Type B pancreatic cell (in vitro differentiated cells): ENCODE measurements around the gene IL1B. TPM values are rescaled to one million over a fixed set of nuclear protein-coding genes. Genes with fewer than 3 reads are reported as not detected.
A peak's percentile ranks its signal among the peaks of the same experiment; 100 is the strongest.

Experiments
- DNase-seq: peaks from one replicate; pipeline ENCODE4 v3.0.0; 2021; ENCODE audit warnings: mixed read lengths; ENCODE audit not compliant: unreplicated experiment; ENCODE audit errors: extremely low spot score
- H3K27ac Mint-ChIP-seq: 2 replicates; pipeline ENCODE4 v1.8.0; 2021; ENCODE audit warnings: mild to moderate bottlenecking, mixed read lengths
- H3K27me3 Mint-ChIP-seq: 2 replicates; pipeline ENCODE4 v1.8.0; 2021; ENCODE audit warnings: mixed read lengths
- H3K36me3 Mint-ChIP-seq: 2 replicates; pipeline ENCODE4 v1.8.0; 2021; ENCODE audit warnings: mixed read lengths
- H3K4me1 Mint-ChIP-seq: one replicate; pipeline ENCODE4 v1.8.0; 2021; ENCODE audit warnings: mixed read lengths; ENCODE audit not compliant: unreplicated experiment
- H3K4me3 Mint-ChIP-seq: 2 replicates; pipeline ENCODE4 v1.8.0; 2021; ENCODE audit warnings: mild to moderate bottlenecking, mixed read lengths
- H3K9me3 Mint-ChIP-seq: 2 replicates; pipeline ENCODE4 v1.8.0; 2021; ENCODE audit warnings: mixed read lengths
- CTCF ChIP-seq: fragments of 200-600 bp; sonication (generic); conservative IDR thresholded peaks from 2 replicates; pipeline ENCODE4 v1.5.0; 2021; ENCODE audit warnings: antibody characterized with exemption, mild to moderate bottlenecking
- total RNA-seq: library from RNA; stranded (reverse); gene quantifications from 2 replicates; pipeline ENCODE4 v1.2.1, GENCODE V29; 2021; ENCODE audit warnings: low replicate concordance

The IL1B gene
- total RNA-seq, 1 donor from 2014 or later, result 0.46 TPM

GRCh38 chr2:112805542-112805941, 31.0 kb downstream of the IL1B start:
- peak overlapping the region; percentile 76 for H3K27ac Mint-ChIP-seq
- TF ChIP-seq CTCF, result no peak

GRCh38 chr2:112803691-112804521, 32.7 kb downstream of the IL1B start:
- peak overlapping the region; percentile 93 for H3K27ac Mint-ChIP-seq
- H3K9me3 Mint-ChIP-seq, result peaks cover 15% of the 10 kb centered on the region
- peaks cover 4% of the 10 kb centered on the region for H3K36me3 Mint-ChIP-seq
- no peak for DNase-seq
- peak overlapping the region; percentile 2 for H3K4me3 Mint-ChIP-seq
- peaks cover 11% of the 10 kb centered on the region for H3K4me1 Mint-ChIP-seq
- no peaks in the 10 kb centered on the region for H3K27me3 Mint-ChIP-seq
- TF ChIP-seq CTCF, result no peak

More at GRCh38 chr2:112805542-112805941, 31.0 kb downstream of the IL1B start:
- H3K4me3 Mint-ChIP-seq, result peak overlapping the region; percentile 45
- DNase-seq, result no peak
- peaks cover 4% of the 10 kb centered on the region for H3K36me3 Mint-ChIP-seq
- peaks cover 15% of the 10 kb centered on the region for H3K4me1 Mint-ChIP-seq
- peaks cover 15% of the 10 kb centered on the region for H3K9me3 Mint-ChIP-seq
- H3K27me3 Mint-ChIP-seq, result no peaks in the 10 kb centered on the region

GRCh38 chr2:112800881-112801583, 35.5 kb downstream of the IL1B start:
- H3K4me3 Mint-ChIP-seq, result no peak overlapping the region
- H3K4me1 Mint-ChIP-seq, result peaks cover 12% of the 10 kb centered on the region
- TF ChIP-seq CTCF, result no peak
- no peak for DNase-seq
- H3K27me3 Mint-ChIP-seq, result no peaks in the 10 kb centered on the region
- H3K27ac Mint-ChIP-seq, result no peak overlapping the region
- peaks cover 4% of the 10 kb centered on the region for H3K9me3 Mint-ChIP-seq
- H3K36me3 Mint-ChIP-seq, result peaks cover 4% of the 10 kb centered on the region

GRCh38 chr2:112798979-112799975, 37.3 kb downstream of the IL1B start:
- TF ChIP-seq CTCF, result no peak

GRCh38 chr2:112796486-112796885, 40.1 kb downstream of the IL1B start:
- no peaks in the 10 kb centered on the region for H3K27me3 Mint-ChIP-seq
- peaks cover 5% of the 10 kb centered on the region for H3K9me3 Mint-ChIP-seq
- peaks cover 4% of the 10 kb centered on the region for H3K36me3 Mint-ChIP-seq
- no peak overlapping the region for H3K4me3 Mint-ChIP-seq
- H3K4me1 Mint-ChIP-seq, result peaks cover 15% of the 10 kb centered on the region
- TF ChIP-seq CTCF, result no peak
- H3K27ac Mint-ChIP-seq, result peak overlapping the region; percentile 37
- no peak for DNase-seq

More at GRCh38 chr2:112798979-112799975, 37.3 kb downstream of the IL1B start:
- Mint-ChIP-seq H3K4me1 (peaks cover 12% of the 10 kb centered on the region), H3K36me3 (peaks cover 4% of the 10 kb centered on the region), H3K4me3 (no peak overlapping the region), H3K27me3 (no peaks in the 10 kb centered on the region), H3K27ac (no peak overlapping the region), H3K9me3 (peaks cover 5% of the 10 kb centered on the region)
- no peak for DNase-seq
